NCI-H1417 treated with DMSO at 0.1 percent for 48 hours (cell line): ENCODE data around the gene ARPP19.
"Not testable (repeated sequence)": the region's sequence is repeated elsewhere in the genome, so short reads cannot be mapped to it uniquely, and the experiment has no call there.

Experiments
- DNase-seq: peaks from one replicate; lab custom pipeline; 2025; lab: John Stamatoyannopoulos, UW

ARPP19 gene

GRCh38 chr15:52551186-52551585 lies 17.6 kb downstream of the ARPP19 start:
- not testable (repeated sequence) for DNase-seq

GRCh38 chr15:52546031-52546751 lies 22.6 kb downstream of the ARPP19 start:
- DNase-seq: no peak

- no peak for DNase-seq
Measured at GRCh38 chr15:52540374-52541012, 28.3 kb downstream of the ARPP19 start.

DNA sequence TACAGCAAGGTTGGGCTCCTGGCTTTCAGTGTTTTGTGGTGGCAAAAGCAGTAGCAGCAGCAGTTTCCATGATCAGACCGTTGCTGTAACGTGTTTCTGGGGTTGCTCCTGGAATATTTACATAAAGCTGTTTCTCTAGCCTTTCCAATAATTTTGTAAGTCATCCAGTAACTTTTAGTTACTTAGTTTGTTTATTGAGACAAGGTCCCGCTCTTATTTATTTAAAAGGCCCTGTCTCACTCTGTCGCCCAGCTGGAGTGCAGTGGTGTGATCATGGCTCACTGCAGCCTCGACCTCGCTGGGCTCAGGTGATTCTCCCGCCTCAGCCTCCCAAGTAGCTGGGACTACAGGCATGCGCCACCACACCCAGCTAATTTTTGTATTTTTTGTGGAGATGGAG lies 31.4 kb downstream of the ARPP19 start:
- no peak for DNase-seq

- DNase-seq: no peak
Measured at GRCh38 chr15:52532427-52532826, 36.4 kb downstream of the ARPP19 start.

DNA sequence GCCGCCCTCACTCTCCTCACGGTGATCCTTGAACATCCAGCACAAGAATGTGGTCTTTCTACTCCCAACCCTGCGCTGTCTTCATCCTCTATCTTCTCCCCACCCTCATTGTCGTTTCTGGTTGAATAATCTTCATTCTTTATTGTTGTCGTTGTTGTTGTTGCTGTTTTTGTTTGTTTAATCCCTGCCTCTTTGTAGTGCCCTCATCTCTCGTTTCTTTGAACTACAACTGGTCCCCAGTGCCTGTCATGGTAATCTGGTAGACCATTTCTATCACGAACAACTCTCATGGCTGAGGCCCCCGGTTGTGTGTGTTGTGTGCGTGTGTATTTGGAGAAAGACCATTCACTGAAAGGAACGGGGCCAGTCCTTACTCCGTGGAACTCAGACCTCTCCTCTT lies 38.9 kb downstream of the ARPP19 start:
- no peak for DNase-seq

- DNase-seq: no peak
Measured at GRCh38 chr15:52529341-52529924, 39.4 kb downstream of the ARPP19 start.

- no peak for DNase-seq
Measured at GRCh38 chr15:52528564-52529340, 40.1 kb downstream of the ARPP19 start, which contains the start of gene MYO5A. TSS of gene MYO5A (minus strand) at chr15:52528880. CDS start at chr15:52528806, 74 bp downstream.

DNA sequence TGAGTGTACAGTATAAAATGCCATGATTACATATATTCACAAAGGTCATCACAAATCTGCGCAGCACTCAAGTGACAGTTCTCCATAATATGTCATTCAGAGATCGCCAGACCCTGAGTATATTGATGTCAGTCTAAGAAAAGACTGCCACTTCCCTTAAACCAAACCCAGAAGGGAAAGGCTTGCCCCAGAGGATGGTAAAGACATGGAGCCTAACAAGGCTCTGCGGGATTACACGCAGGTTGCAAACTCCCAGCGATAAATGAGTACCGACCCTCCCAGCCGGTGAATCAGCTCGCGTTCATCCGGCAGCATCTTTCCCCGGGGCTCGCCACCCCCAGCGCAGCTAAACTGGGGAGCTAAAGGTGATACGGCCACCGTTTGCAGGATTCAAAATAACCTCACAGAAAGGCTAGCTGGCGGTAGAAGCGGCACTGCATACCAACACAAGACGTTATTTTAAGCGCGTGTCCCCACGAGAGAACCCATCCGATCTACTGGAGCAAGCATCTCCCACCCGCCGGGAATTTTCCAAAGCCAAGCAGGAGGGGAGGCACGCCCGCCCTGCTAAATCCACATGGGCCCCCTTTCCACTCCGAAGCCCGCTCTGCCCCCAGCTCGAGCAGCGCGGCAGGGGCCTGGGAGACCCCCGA lies 40.8 kb downstream of the ARPP19 start:
- no peak for DNase-seq

DNA sequence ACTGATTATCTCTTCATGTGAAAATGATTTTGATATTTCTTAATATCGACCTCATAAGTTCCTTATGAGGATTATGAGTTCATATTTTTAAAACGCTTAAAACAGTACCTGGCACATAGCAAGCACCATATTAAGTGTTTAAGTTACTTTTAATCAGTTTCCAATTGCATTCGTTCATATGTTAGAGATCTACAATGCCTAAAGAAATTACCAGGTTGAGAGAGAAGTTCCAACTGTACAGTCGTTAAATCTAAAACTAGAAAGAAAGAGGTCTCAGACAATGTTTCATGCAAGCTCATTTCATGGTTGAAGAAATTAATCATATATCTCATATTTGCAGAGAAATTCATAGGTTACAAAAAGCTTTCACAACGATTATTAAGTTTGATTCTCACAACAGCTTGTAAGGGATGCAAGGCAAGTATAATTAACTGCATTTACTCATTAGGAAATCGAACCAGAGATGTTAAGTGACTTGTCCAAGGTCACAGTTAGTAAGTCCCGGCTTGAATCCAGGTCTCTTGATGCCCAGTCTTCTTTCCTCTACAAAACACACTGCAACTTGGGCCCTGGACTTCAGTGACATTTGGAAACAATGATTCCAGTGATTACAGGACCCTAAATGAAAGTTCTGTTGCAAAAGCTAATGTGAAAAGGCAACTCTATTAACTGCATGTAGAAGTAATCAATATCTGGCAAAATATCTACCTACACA lies 41.5 kb downstream of the ARPP19 start:
- no peak for DNase-seq

DNA sequence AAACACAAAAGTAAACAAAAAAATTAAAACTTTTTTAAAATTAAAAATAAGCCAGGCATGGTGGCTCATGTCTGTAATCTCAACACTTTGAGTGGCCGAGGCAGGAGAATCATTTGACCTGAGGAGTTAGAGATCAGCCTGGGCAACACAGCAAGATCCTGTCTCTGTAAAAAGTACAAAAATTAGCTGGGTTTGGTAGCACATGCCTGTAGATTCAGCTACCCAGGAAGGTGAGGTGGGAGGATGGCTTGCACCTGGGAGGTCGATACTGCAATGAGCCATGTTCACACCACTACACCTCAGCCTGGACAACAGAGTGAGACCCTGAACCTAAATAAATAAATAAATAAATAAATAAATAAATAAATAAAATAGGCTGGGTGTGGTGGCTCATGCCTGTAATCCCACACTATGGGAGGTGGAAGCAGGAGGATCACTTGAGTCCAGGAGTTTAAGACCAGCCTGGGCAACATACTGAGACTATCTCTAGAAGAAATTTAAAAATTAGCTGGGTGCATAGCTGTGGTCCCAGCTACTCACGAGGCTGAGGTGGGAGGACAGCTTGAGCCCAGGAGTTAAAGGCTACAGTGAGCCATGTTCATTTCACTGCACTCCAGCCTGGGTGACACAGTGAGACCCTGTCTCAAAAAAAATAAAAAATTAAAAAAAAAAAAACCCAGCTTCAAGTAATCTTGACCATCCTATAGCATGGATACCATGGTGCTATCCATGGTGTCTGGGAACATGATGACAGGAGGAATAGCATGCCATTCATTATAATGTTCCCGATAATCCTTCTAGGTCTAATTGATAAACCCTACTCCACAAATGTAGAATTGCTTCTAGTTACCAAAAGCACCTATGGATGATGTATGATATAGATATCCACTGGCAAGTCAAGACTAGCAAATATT lies 44.4 kb downstream of the ARPP19 start:
- no peak for DNase-seq

DNA sequence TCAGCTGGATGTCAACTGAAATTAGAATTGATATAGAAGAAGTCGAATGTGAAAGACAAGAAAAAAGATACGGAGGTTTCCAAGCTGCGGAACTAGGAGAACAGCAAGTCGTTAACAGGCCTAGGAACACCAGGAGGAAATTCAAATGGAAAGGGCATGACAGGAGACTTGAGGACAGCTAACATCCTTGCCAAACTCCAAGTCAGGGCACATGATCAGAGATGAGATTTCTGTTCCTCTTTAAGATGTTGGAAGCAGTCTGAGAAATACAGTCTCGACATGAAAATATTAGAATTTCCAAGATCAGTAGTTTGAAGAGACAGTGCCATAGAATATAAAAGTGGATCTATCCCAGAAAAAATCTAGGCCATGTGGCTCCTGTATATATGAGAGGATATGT lies 45.2 kb downstream of the ARPP19 start:
- no peak for DNase-seq

DNA sequence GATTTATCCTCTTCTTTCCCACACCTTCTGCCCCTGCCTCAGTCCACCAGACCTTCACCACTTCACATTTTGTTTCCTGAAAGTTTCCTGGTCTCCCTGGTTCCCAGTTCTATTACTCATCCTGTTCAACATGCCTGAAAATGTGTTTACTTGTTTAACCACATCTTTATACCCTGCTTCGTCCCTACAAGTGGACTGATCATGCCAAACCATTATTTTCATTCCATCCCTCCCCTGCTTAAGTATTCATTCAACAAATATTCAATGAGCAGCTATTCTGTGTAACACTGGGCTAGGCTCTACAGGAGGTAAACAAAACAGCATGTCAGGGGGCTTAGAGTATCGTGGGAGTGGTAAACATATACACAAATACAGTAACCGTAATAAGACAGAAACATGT lies 45.6 kb downstream of the ARPP19 start:
- no peak for DNase-seq

GRCh38 chr15:52521682-52522081 lies 47.1 kb downstream of the ARPP19 start:
- DNase-seq: no peak

DNA sequence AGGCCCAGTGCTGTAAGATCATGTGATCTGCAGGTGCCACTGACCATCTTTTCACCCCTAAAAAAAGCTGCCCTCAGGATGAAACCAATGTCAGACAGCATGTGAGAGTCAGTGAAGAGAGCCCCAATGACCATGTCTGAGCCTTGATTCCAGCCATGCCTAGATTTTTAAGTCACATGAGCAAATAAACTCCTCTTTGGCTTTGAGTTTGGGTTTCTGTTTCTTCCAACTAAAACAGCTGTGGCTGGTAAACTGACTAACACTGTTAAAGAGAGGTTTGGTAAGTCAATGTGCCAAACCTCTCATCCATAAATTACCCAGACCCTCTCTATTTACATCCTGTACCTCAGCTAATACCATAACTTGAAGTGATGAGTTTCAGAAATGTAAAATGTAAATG lies 48.4 kb downstream of the ARPP19 start:
- DNase-seq: no peak

DNA sequence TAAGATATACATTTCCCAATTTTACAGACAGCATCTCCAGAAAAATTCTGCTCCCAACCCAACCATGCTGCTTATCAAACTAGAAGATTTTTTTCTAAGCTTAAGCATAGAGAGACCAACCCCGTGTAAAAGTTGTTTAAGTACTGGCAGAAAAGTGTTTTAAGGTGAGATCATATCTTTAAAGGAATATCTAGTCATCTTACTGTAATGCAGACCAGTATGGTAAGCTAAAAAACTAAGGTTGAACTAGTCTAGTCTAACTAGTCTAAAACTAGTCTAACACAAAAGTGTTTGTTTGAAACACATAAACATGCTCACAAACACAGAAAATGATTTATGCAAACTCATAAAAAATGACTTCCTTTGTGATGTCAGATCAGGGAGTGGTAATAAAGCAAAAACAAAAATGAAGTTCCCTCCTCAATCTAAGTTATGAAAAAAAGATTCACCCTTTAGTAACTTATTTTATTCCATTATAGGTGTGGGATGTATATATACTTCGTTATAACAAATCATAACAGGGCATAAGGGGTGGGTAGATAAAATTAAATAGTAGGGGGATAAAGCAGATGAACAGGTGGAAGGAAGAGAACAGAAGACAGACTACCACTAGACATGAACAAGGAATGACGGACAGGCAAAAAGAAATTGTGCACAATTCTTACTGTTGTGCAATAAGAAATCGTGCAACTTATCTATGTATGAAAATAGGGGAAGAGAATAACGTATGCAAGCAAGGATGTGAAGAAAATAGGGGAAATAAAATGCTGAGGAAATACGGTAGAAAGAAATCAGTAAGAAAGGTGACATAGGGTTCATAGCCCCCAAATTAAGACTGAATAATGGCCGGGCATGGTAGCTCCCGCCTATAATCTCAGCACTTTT lies 50.1 kb downstream of the ARPP19 start:
- DNase-seq: no peak

- DNase-seq: no peak
Measured at GRCh38 chr15:52517014-52517413, 51.8 kb downstream of the ARPP19 start.

DNA sequence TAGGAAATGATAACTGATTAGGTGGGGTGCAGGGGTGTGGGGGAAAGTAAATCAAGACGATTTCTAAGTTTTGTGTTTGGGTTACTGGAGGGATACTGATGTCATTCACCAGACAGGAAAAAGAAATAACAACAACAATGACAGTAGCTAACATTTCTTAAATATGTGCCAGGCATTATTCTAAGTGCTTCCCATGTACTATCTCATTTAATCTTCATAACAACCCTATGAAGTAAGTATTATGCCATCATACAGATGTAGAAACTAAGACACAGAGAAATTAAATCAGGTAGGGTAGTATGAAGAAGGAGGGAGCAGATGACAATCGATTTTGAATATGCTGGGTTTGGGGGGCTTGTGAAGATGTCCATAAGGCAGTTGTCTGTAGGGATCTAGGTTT lies 53.5 kb downstream of the ARPP19 start:
- DNase-seq: no peak

- no peak for DNase-seq
Measured at GRCh38 chr15:52514482-52514881, 54.3 kb downstream of the ARPP19 start.
